ENCODE results near the gene LSG1.

DNA sequence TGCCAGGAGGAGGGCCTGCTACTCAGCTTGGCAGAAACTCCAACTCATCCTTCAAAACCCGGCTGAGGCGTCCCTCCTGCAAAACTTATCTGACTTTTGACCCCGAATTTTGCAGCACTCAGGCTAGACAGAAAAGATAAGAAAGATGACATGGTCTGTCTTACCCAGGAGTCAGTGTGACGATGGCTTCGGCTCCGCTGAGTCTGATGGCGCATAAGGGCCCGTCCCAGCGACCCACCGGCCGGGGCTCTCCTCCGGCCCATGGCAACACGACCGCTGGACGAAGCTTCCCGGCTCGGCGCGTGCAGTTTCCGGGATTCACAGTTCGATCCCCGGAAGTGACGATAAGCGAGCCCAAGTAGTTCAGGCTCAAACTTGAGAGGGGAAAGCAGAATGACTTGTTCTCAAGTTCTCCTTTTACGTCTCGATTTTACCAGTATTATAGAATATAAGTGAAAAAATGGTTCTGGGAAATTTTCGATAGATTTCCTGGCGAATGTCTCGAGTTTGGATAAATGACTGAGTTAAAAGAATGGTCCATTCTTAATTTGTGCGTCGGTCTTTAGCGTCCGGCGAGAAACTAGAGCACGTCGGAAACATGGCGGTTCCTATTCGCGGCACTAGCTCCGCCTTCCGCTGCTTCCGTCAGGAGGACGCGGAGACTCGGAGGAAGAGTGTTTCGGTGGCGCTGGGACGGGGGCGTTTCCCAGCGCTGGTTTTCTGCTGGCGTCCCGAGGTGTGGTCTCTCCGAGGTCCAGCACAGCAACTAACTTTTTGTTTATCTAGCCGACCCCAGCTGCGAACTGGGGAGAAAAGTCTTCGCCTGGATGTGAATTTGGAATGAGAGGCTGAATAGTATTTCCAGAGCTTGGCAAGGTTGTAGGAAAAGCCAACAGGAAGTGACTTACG, at the start of gene LSG1:
- no peak for TF ChIP-seq EZH2phosphoT487 (IDR thresholded peaks at IDR 0.05; ENCODE audit: insufficient read depth, low read depth)
- TF ChIP-seq EZH2 (IDR thresholded peaks at IDR 0.05; ENCODE audit: insufficient read depth, poor library complexity, severe bottlenecking) = no peak

All from GM23248 (cell line).